Measurements from ENCODE around the gene PLA2G5.

GRCh38 chr1:20076223-20076622 lies 6.2 kb downstream of the PLA2G5 start:
- TF ChIP-seq SP1 (IDR thresholded peaks at IDR 0.05) (no peak), LEF1 (IDR thresholded peaks at IDR 0.05; ENCODE audit: borderline replicate concordance) (no peak), BHLHE40 (IDR thresholded peaks at IDR 0.05; ENCODE audit: borderline replicate concordance) (no peak), FOXK2 (IDR thresholded peaks at IDR 0.05) (no peak), HDGF (IDR thresholded peaks at IDR 0.05; ENCODE audit: borderline replicate concordance) (no peak), SUZ12 (IDR thresholded peaks at IDR 0.05) (no peak), FOXM1 (IDR thresholded peaks at IDR 0.05; ENCODE audit: borderline replicate concordance) (no peak), PKNOX1 (IDR thresholded peaks at IDR 0.05) (no peak), ELF4 (IDR thresholded peaks at IDR 0.05) (no peak), L3MBTL2 (conservative IDR thresholded peaks at IDR 0.05) (no peak), FOXA1 (IDR thresholded peaks at IDR 0.05) (no peak), NFRKB (IDR thresholded peaks at IDR 0.05) (no peak), ZNF384 (IDR thresholded peaks at IDR 0.05) (no peak), TARDBP (IDR thresholded peaks at IDR 0.05) (no peak)
